Stimulated activated CD4-positive, alpha-beta T cell treated with anti-CD3 and anti-CD28 coated beads, Interleukin-15, amount 100 ng/mL, for 24 hours (primary cell): Measurements from ENCODE around the gene CLECL1.
"Not testable (repeated sequence)": the region's sequence is repeated elsewhere in the genome, so short reads cannot be mapped to it uniquely, and the experiment has no call there.

ENCODE experiments used
- DNase-seq: peaks from one replicate; pipeline ENCODE4 v3.0.0-alpha.2; 2020

The CLECL1 gene

DNA sequence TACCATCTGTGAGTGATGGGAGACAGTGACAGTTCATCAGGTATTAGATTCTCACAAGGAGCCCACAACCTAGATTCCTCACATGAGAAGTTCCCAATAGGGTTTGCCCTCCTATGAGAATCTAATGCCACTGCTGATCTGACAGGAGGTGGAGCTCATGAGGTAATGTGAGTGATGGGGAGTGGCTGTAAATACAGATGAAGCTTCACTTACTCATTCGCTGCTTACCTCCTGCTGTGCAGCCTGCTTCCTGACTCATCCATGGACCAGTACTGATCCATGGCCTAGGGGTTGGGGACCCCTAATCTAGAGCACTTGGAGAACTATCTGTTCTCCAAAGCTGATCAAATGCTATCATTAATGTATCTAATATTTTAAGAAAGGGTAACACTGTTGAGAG, 45.7 kb downstream of the CLECL1 start:
- DNase-seq: no peak

DNA sequence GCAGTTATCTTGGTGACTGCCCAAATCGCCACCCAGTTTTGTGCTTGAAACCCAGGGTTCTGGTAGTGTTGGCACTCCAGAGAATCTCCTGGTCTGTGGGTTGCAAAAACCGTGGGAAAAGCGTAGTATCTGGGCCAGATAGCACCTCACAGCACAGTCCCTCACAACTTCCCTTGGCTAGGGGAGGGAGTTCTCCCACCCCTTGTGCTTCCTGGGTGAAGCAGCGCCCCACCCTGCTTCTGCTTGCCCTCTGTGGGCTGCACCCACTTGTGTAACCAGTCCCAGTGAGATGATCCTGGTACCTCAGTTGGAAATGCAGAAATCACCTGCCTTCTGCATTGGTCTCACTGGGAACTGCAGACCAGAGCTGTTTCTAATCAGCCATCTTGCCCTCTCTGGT, 47.0 kb downstream of the CLECL1 start:
- DNase-seq: no peak

DNA sequence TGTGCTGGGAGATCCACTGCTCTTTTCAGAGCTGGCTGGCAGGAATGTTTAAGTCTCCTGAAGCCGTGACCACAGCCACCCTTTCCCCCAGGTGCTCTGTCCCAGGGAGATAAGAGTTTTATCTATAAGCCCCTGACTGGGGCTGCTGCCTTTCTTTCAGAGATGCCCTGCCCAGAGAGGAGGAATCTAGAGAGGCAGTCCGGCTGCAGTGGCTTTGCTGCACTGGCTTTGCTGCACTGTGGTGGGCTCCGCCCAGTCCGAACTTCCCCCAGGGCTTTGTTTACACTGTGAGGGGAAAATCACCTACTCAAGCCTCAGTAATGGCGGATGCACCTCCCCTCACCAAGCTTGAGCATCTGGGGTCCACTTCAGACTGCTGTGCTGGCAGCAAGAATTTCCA, 47.5 kb downstream of the CLECL1 start:
- DNase-seq: not testable (repeated sequence)

DNA sequence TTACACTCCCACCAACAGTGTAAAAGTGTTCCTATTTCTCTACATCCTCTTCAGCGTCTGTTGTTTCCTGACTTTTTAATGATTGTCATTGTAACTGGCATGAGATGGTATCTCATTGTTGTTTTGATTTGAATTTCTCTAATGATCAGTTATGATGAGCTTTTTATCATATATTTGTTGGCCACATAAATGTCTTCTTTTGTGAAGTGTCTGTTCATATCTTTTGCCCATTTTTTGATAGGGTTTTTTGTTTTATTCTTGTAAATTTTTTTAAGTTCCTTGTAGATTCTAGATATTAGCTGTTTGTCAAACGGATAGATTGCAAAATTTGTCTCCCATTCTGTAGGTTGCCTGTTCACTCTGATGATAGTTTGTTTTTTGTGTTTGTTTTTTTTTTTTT, 49.9 kb downstream of the CLECL1 start:
- not testable (repeated sequence) for DNase-seq

DNA sequence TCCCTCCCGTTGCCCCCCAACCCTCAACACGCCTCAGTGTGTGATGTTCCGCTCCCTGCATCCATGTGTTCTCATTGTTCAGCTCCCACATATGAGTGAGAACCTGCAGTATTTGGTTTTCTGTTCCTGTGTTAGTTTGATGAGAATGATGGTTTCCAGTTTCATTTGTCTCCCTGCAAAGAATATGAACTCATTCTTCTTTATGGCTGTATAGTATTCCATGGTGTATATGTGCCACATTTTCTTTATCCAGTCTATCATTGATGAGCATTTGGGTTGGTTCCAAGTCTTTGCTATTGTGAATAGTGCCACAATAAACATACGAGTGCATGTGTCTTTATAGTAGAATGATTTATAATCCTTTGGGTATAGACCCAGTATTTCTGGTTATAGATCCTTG, 50.4 kb downstream of the CLECL1 start:
- not testable (repeated sequence) for DNase-seq

DNA sequence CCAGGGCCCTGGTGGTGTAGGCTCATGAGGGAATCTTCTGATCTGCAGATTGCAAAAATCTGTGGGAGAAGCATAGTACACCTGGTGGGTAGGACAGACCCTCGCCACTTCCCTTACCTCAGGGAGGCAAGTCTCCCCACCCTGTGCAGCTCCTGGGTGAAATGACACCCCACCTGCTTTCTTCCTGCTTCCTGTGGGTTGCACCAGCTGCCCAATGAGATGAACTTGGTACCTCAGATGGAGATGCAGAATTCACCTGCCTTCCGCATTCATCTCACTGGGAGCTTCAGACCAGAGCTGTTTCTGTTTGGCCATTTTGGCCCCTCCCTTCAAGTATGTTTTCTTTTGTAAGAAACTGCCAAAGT, 58.7 kb downstream of the CLECL1 start:
- peak; percentile 45 for DNase-seq

DNA sequence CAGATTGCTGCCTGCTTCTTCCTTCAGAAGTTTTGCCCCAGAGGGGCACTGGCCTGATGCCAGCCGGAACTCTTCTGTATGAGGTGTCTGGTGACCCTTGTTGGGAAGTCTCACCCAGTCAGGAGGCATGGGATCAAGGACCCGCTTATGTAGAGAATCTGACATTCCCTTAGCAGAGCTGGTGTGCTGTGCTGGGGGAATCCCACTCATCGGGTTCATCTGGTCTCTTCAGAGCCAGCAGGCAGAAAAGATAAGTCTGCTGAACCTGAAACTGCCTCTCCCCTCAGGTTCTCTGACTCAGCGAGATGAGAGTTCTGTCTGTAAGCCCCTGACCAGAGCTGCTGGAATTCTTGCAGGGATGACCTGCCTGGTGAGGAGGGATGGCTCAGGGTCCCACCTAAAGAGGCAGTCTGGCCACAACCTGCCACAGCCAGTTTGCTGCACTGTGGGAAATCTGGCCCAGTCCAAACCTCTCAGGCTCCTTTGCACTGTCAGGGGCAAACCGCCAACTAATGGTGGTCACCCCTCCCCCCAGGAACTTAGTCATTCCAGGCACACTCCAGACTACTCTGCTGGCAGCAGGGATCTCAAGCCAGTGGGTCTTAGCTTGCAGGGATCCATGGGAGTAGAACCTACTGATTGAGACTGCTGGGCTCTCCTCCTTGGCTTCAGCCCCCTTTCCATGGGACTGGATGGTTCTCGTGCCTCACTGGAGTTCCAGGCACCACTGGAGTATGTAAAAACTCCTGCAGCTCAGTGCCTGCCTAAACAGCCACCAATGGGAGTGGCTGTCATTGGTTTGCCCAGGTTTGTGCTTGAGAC, 59.3 kb downstream of the CLECL1 start:
- peak; percentile 85 for DNase-seq
